ENCODE results near the gene INTS15.
"Not testable (repeated sequence)": the region's sequence is repeated elsewhere in the genome, so short reads cannot be mapped to it uniquely, and the experiment has no call there.

The INTS15 gene

GRCh38 chr7:6577369-6578113 is 12.3 kb upstream of the INTS15 start, which contains the start of gene ZDHHC4:
TSS of gene ZDHHC4 (plus strand) at chr7:6577454. CDS start at chr7:6580562, 3,108 bp downstream.
- DNase-seq, result peak; percentile 92

GRCh38 chr7:6578114-6579084 is 11.4 kb upstream of the INTS15 start:
- DNase-seq, result no peak

GRCh38 chr7:6579446-6579845 is 10.4 kb upstream of the INTS15 start:
- DNase-seq, result peak; percentile 25

- DNase-seq, result not testable (repeated sequence)
These were observed 3.9 kb upstream of the INTS15 start for GRCh38 chr7:6585746-6586432.

GRCh38 chr7:6588566-6588965 is 1.3 kb upstream of the INTS15 start:
- DNase-seq, result no peak

GRCh38 chr7:6589151-6589828 is 531 bp upstream of the INTS15 start:
- DNase-seq, result no peak

- peak; percentile 39 for DNase-seq
These were observed 857 bp downstream of the INTS15 start for GRCh38 chr7:6590645-6591110.

GRCh38 chr7:6600093-6600492 is 10.3 kb downstream of the INTS15 start:
- DNase-seq, result no peak

GRCh38 chr7:6604458-6604857 is 14.6 kb downstream of the INTS15 start:
- DNase-seq, result no peak

GRCh38 chr7:6606866-6607583 is 17.2 kb downstream of the INTS15 start:
- DNase-seq, result no peak

- no peak for DNase-seq
These were observed 17.8 kb downstream of the INTS15 start for GRCh38 chr7:6607651-6608051.

- DNase-seq, result no peak
These were observed 18.3 kb downstream of the INTS15 start for GRCh38 chr7:6608081-6608480.

GRCh38 chr7:6608794-6609193 is 19.0 kb downstream of the INTS15 start:
- DNase-seq, result no peak

GRCh38 chr7:6612819-6613218 is 23.0 kb downstream of the INTS15 start:
- DNase-seq, result no peak

- DNase-seq, result no peak
These were observed 23.9 kb downstream of the INTS15 start for GRCh38 chr7:6613706-6614105.

- no peak for DNase-seq
These were observed 25.3 kb downstream of the INTS15 start, which contains the start of gene ZNF853 for GRCh38 chr7:6614953-6615722. TSS of gene ZNF853 (plus strand) at chr7:6615610. CDS start at chr7:6616175, 565 bp downstream.

- DNase-seq, result no peak
These were observed 26.1 kb downstream of the INTS15 start for GRCh38 chr7:6615723-6616555.

- no peak for DNase-seq
These were observed 27.2 kb downstream of the INTS15 start for GRCh38 chr7:6616854-6617643.

GRCh38 chr7:6618621-6619020 is 28.8 kb downstream of the INTS15 start:
- DNase-seq, result no peak

Data from hematopoietic multipotent progenitor cell treated with erythropoietin and hydrocortisone succinate and interleukin-3 and kit ligand, for 8 days (in vitro differentiated cells).